Activated CD4-positive, alpha-beta T cell treated with anti-CD3 and anti-CD28 coated beads for 36 hours (primary cell): ENCODE data around the gene UBE2O. TPM values are rescaled to one million over a fixed set of nuclear protein-coding genes. Genes with fewer than 3 reads are reported as not detected.
A peak's percentile ranks its signal among the peaks of the same experiment; 100 is the strongest.
"Not testable (repeated sequence)": the region's sequence is repeated elsewhere in the genome, so short reads cannot be mapped to it uniquely, and the experiment has no call there.

ENCODE experiments used
- ATAC-seq: fragments of 200-7000 bp; cut with Tn5 transposase; one replicate; pipeline ENCODE4 v1.10.0; 2021; ENCODE audit warnings: mild to moderate bottlenecking, moderate library complexity
- CTCF ChIA-PET: fragments of 350-600 bp; sonication (Branson Sonifier 250); formaldehyde crosslinking; loops from one replicate; lab custom pipeline; 2021; ENCODE audit warnings: antibody characterized with exemption; lab: Charles Lee
- POLR2A ChIA-PET: fragments of 350-600 bp; sonication (Branson Sonifier 250); formaldehyde crosslinking; loops from one replicate; lab custom pipeline; 2021; ENCODE audit warnings: antibody characterized with exemption, inconsistent platforms; lab: Charles Lee
- DNase-seq: peaks from one replicate; pipeline ENCODE4 v3.0.0-alpha.2; 2020
- H3K27ac Mint-ChIP-seq: one replicate; pipeline ENCODE4 v1.8.0; 2021; ENCODE audit warnings: mixed read lengths
- H3K27me3 Mint-ChIP-seq: one replicate; pipeline ENCODE4 v1.8.0; 2021; ENCODE audit warnings: mixed read lengths
- H3K36me3 Mint-ChIP-seq: one replicate; pipeline ENCODE4 v1.8.0; 2021; ENCODE audit warnings: low read depth, mixed read lengths
- H3K4me1 Mint-ChIP-seq: one replicate; pipeline ENCODE4 v1.8.0; 2021; ENCODE audit warnings: mixed read lengths
- H3K4me3 Mint-ChIP-seq: one replicate; pipeline ENCODE4 v1.8.0; 2021; ENCODE audit warnings: mild to moderate bottlenecking, moderate library complexity, mixed read lengths
- H3K9me3 Mint-ChIP-seq: one replicate; pipeline ENCODE4 v1.8.0; 2021; ENCODE audit warnings: low read depth, mixed read lengths
- intact Hi-C, 2 experiments: fragments of 100-400 bp; cut with DNase I in 1 of 2; cut with micrococcal nuclease in 1 of 2; formaldehyde crosslinking; loops; one replicate each; pipeline versions ENCODE4 v1.14.2 to v1.15.1; 2022 to 2024; cut with DNase I, micrococcal nuclease
- total RNA-seq, 2 experiments: library from RNA; stranded (reverse); gene quantifications; one replicate each; pipeline ENCODE4 v1.2.3, GENCODE V29; 2021

The UBE2O gene
- total RNA-seq, 2 experiments from 2014 or later, result 28.1 to 30.7 TPM

GRCh38 chr17:76368545-76368944, 84.4 kb downstream of the UBE2O start:
- ChIA-PET POLR2A (no interaction called here), CTCF (interaction anchor here (2.7 kb wide), 1 partner anchor 30 kb away, joined by 12 read pairs; no protein-coding TSS in a partner anchor)
- ATAC-seq, result no peak
- no peak for DNase-seq
- H3K4me1 Mint-ChIP-seq, result peaks cover 4% of the 10 kb centered on the region
- no peaks in the 10 kb centered on the region for H3K27me3 Mint-ChIP-seq
- H3K36me3 Mint-ChIP-seq, result no peaks in the 10 kb centered on the region
- H3K27ac Mint-ChIP-seq, result no peak overlapping the region
- no peak overlapping the region for H3K4me3 Mint-ChIP-seq
- H3K9me3 Mint-ChIP-seq, result no peaks in the 10 kb centered on the region
- intact Hi-C loops, result no loop called here

DNA sequence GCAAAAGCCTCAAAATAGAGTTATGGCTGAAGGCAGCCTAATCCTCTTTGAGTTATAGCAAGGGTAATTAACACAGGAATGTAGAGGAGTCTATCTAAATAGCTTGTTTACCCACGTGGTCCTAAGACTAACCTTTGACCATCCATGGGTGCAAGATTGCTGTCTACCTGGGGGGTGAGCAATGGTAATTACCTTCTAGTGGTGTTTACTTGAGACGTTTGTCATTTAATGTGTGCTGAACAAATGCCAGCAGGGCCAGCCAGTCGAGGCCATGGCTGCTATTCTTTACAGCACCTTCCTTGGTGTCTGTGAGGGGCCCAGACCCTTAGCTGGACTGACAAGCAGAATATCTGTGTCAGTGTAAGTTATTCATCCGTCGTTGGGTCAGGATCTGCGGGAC, 85.3 kb downstream of the UBE2O start:
- Mint-ChIP-seq H3K27me3 (no peaks in the 10 kb centered on the region), H3K27ac (no peak overlapping the region), H3K36me3 (no peaks in the 10 kb centered on the region), H3K4me3 (no peak overlapping the region), H3K4me1 (peaks cover 4% of the 10 kb centered on the region), H3K9me3 (no peaks in the 10 kb centered on the region)
- DNase-seq, result no peak
- CTCF ChIA-PET, result no interaction called here
- POLR2A ChIA-PET, result no interaction called here
- no peak for ATAC-seq
- intact Hi-C loops, result no loop called here

GRCh38 chr17:76366247-76366646, 86.7 kb downstream of the UBE2O start:
- Mint-ChIP-seq H3K4me3 (no peak overlapping the region), H3K27ac (no peak overlapping the region), H3K4me1 (no peaks in the 10 kb centered on the region), H3K27me3 (no peaks in the 10 kb centered on the region), H3K9me3 (no peaks in the 10 kb centered on the region), H3K36me3 (no peaks in the 10 kb centered on the region)
- CTCF ChIA-PET, result interaction anchor here (0.5 to 2.2 kb wide), 2 partner anchors 32 to 250 kb away, joined by 3 to 7 read pairs; no protein-coding TSS in a partner anchor
- intact Hi-C loops, result no loop called here
- POLR2A ChIA-PET, result no interaction called here
- ATAC-seq (no peak), DNase-seq (no peak)

- Mint-ChIP-seq H3K27ac (no peak overlapping the region), H3K36me3 (no peaks in the 10 kb centered on the region)
- intact Hi-C loops, result no loop called here
Observed at GRCh38 chr17:76365256-76365903, 87.6 kb downstream of the UBE2O start.

GRCh38 chr17:76363107-76363842, 89.7 kb downstream of the UBE2O start:
- DNase-seq, result no peak
- Mint-ChIP-seq H3K27ac (no peak overlapping the region), H3K4me3 (no peak overlapping the region), H3K9me3 (no peaks in the 10 kb centered on the region), H3K36me3 (no peaks in the 10 kb centered on the region), H3K27me3 (no peaks in the 10 kb centered on the region), H3K4me1 (no peaks in the 10 kb centered on the region)
- ChIA-PET POLR2A (interaction anchor here (0.6 kb wide), 1 partner anchor 183 kb away, joined by 3 read pairs; no protein-coding TSS in a partner anchor), CTCF (interaction anchor here (0.6 kb wide), 1 partner anchor 183 kb away, joined by 3 read pairs; no protein-coding TSS in a partner anchor)
- no peak for ATAC-seq
- intact Hi-C loops, result no loop called here

More at GRCh38 chr17:76365256-76365903, 87.6 kb downstream of the UBE2O start:
- no peak overlapping the region for H3K4me3 Mint-ChIP-seq
- DNase-seq (no peak), ATAC-seq (no peak)
- CTCF ChIA-PET, result interaction anchor here (2.2 kb wide), 1 partner anchor 33 kb away, joined by 7 read pairs; no protein-coding TSS in a partner anchor
- no peaks in the 10 kb centered on the region for H3K4me1 Mint-ChIP-seq
- no peaks in the 10 kb centered on the region for H3K9me3 Mint-ChIP-seq
- POLR2A ChIA-PET, result interaction anchor here (0.6 kb wide), 1 partner anchor 10 kb away, joined by 3 read pairs; no protein-coding TSS in a partner anchor
- no peaks in the 10 kb centered on the region for H3K27me3 Mint-ChIP-seq

DNA sequence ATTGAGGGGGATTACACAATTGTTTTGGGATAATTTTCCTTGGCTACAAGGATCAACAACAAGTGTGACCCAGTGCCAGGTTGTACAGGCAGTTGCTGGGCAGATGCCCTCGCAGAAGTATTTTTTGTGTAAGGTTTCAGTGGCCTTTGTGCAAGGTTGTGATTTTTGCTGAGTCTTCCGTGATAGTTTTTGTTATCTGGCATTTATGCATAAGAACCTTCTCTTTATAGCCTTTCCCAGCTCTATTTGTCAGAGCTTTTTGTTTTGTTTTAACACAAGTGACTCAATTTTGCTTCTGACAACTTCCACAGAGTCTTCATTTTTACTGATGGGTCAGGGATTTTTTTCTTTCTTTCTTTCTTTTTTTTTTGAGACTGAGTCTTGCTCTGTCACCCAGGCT, 92.5 kb downstream of the UBE2O start:
- CTCF ChIA-PET, result interaction anchor here (0.7 kb wide), 1 partner anchor 55 kb away, joined by 6 read pairs; no protein-coding TSS in a partner anchor
- intact Hi-C loops, result no loop called here
- Mint-ChIP-seq H3K9me3 (no peaks in the 10 kb centered on the region), H3K27ac (no peak overlapping the region), H3K4me1 (no peaks in the 10 kb centered on the region), H3K36me3 (no peaks in the 10 kb centered on the region), H3K27me3 (no peaks in the 10 kb centered on the region), H3K4me3 (no peak overlapping the region)
- ATAC-seq (no peak), DNase-seq (no peak)
- POLR2A ChIA-PET, result no interaction called here

GRCh38 chr17:76359776-76360175, 93.2 kb downstream of the UBE2O start:
- H3K9me3 Mint-ChIP-seq, H3K27ac Mint-ChIP-seq, H3K4me1 Mint-ChIP-seq, H3K27me3 Mint-ChIP-seq, H3K36me3 Mint-ChIP-seq, DNase-seq, POLR2A ChIA-PET, H3K4me3 Mint-ChIP-seq, intact Hi-C loops, ATAC-seq: not testable (repeated sequence)
- CTCF ChIA-PET, result interaction anchor here (0.6 to 1.3 kb wide), 2 partner anchors 38 to 709 kb away, joined by 3 to 4 read pairs; no protein-coding TSS in a partner anchor

DNA sequence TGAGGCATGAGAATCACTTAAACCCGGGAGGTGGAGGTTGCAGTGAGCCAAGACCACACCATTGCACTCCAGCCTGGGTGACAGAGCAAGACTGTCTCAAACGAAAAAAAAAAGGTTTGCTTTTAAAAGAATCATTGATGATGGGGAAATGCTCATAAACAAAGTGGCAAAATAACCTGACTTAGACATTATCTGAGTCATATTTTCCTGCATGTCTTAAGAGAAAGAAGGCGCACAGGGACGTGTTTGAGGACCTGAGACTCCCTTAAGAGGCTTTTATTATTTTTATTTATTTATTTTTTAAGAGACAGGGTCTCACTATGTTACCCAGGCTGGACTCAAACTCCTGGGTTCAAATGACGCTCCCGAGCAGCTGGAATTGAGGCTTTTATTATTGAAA, 93.6 kb downstream of the UBE2O start:
- ATAC-seq (peak; percentile 26), DNase-seq (no peak)
- intact Hi-C loops, result no loop called here
- POLR2A ChIA-PET, result no interaction called here
- CTCF ChIA-PET, result interaction anchor here (1.3 kb wide), 1 partner anchor 39 kb away, joined by 4 read pairs; no protein-coding TSS in a partner anchor
- Mint-ChIP-seq H3K27ac (no peak overlapping the region), H3K4me1 (peaks cover 4% of the 10 kb centered on the region), H3K9me3 (no peaks in the 10 kb centered on the region), H3K4me3 (no peak overlapping the region), H3K27me3 (no peaks in the 10 kb centered on the region), H3K36me3 (no peaks in the 10 kb centered on the region)

GRCh38 chr17:76357597-76358158, 95.3 kb downstream of the UBE2O start:
- H3K9me3 Mint-ChIP-seq, result no peaks in the 10 kb centered on the region
- DNase-seq (no peak), ATAC-seq (no peak)
- POLR2A ChIA-PET, result no interaction called here
- no peak overlapping the region for H3K4me3 Mint-ChIP-seq
- peaks cover 7% of the 10 kb centered on the region for H3K4me1 Mint-ChIP-seq
- intact Hi-C loops, result no loop called here
- H3K27ac Mint-ChIP-seq, result no peak overlapping the region
- no peaks in the 10 kb centered on the region for H3K27me3 Mint-ChIP-seq
- CTCF ChIA-PET, result interaction anchor here (0.6 to 0.8 kb wide), 3 partner anchors 40 to 422 kb away, joined by 3 to 5 read pairs (median 3); no protein-coding TSS in a partner anchor
- H3K36me3 Mint-ChIP-seq, result no peaks in the 10 kb centered on the region

- CTCF ChIA-PET, result interaction anchor here (0.8 to 0.9 kb wide), 2 partner anchors 17 to 421 kb away, joined by 3 read pairs; no protein-coding TSS in a partner anchor
- POLR2A ChIA-PET, result no interaction called here
Observed at GRCh38 chr17:76356803-76357456, 96.0 kb downstream of the UBE2O start.

More at GRCh38 chr17:76356803-76357456, 96.0 kb downstream of the UBE2O start:
- DNase-seq (no peak), ATAC-seq (no peak)
- Mint-ChIP-seq H3K4me1 (peaks cover 12% of the 10 kb centered on the region), H3K27ac (no peak overlapping the region), H3K36me3 (no peaks in the 10 kb centered on the region), H3K27me3 (no peaks in the 10 kb centered on the region), H3K9me3 (no peaks in the 10 kb centered on the region), H3K4me3 (no peak overlapping the region)
- intact Hi-C loops, result no loop called here
